NCI-H1417 (cell line): ENCODE data around the gene SPESP1.

Experiments
- DNase-seq, 3 experiments: peaks; one replicate each; lab custom pipeline; 2025; lab: John Stamatoyannopoulos, UW

Gene SPESP1

GRCh38 chr15:68930268-68931022 is at the start of gene SPESP1:
SPESP1 (plus strand) TSS chr15:68930525; CDS start chr15:68930654, 129 bp downstream.
- DNase-seq: peak in 1 of 3 experiments; percentile 47

GRCh38 chr15:68885070-68885469 is 45.3 kb upstream of the SPESP1 start:
- no peak for DNase-seq

DNA sequence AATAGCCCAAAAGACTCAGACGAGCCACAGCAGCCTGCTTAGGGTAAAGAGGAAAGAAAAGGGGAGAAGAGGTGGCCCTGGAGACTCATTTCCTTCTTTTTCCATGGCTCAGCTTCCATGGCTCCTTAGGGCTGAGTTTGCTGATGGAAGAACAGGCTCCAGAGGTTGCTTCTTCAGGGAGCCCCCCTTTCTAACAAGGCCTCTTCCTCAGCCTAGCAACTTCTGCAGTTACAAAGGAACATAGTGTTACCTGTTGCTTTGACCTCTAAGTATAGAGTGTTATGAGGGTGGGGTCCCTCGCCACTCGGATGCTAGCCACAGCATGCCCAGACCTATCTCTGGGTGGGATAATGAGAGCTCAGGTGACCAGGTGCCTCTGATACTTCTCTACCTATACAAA is 43.2 kb upstream of the SPESP1 start:
- no peak for DNase-seq

- DNase-seq: no peak
Observed at GRCh38 chr15:68887819-68888218, 42.5 kb upstream of the SPESP1 start.

DNA sequence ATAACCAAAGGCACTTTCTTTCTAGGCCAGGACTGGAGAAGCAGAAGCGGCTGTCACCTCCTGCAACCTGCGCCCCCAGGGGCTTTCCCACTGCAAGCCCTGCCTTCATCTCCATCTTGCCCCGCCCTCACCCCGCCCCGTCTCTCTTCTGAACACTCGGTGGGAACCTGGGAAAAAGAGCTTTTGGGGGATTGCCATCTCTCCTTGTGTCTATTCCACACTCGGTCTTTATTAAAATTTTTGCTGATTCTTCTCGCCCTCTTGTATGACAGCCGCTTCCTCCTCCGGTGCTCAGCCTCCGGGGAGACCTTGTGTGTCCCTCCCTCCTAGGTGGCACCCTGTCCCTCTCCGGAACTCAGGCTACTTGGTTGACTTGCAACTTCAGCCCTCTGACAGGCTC is 41.9 kb upstream of the SPESP1 start:
- no peak for DNase-seq

DNA sequence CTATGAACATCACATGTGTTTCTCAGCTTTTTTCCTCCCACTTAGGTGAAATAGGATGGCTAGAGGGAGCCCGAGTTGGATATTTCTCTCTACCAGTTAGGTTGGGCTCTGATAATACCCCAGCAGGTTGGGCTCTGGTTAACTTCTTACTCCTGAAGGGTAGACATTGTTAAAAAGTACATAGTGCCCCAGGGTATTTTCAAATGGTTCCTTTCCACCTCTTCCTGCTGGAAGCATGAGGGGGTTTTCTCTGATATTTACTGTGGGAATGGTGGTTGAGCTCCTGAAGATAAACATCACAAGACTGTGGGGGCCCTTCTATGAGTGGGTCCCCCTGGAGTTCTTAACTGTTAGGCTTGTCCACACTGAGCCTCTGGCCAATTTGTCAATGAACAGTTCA is 36.1 kb upstream of the SPESP1 start:
- no peak for DNase-seq

- DNase-seq: no peak
Observed at GRCh38 chr15:68896178-68896577, 34.1 kb upstream of the SPESP1 start.

- peak in 1 of 3 experiments; percentile 49 for DNase-seq
Observed at GRCh38 chr15:68897016-68897415, 33.3 kb upstream of the SPESP1 start.

- DNase-seq: no peak
Observed at GRCh38 chr15:68900027-68900426, 30.3 kb upstream of the SPESP1 start.

GRCh38 chr15:68907396-68907923 is 22.9 kb upstream of the SPESP1 start:
- no peak for DNase-seq

DNA sequence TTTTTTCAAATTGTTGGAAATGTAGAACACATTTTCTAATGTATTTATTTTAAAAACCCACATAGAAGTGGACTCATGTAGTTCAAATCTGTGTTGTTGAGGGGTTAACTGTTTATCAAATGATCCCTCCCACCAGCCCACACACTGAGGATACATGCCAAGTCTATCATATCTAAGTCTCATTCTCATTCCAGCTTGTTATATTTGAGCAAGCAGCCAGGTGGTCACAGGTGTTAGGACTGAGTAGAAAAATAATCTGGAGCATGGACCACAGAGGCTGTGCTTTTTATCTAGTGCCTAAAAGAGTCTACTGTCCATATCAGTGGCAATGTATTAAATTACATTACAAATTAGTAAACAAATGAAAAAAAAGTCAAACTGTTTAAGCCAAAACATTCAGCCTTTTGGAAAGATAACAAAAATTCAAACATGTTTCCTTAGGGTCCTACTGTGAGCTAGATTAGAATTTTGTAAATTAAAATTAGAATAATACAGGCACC is 20.7 kb upstream of the SPESP1 start:
- peak in 1 of 3 experiments; percentile 24 for DNase-seq

DNA sequence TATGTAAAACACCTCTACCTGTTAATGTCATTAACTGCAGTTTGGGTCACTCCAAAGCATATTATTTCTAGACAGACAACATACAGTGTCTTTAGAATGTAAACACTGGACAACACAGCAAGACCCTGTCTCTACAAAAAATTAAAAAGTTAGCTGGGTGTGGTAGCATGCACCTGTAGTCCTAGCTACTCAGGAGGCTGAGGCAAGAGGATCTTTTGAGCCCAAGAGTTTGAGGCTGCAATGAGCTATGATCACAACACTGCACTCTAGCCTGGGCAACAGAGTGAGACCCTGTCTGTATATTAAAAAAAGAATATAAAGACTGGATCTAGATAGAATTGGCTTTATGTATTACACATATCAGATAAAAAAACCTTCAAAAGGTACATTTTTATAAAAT is 20.0 kb upstream of the SPESP1 start:
- DNase-seq: no peak

DNA sequence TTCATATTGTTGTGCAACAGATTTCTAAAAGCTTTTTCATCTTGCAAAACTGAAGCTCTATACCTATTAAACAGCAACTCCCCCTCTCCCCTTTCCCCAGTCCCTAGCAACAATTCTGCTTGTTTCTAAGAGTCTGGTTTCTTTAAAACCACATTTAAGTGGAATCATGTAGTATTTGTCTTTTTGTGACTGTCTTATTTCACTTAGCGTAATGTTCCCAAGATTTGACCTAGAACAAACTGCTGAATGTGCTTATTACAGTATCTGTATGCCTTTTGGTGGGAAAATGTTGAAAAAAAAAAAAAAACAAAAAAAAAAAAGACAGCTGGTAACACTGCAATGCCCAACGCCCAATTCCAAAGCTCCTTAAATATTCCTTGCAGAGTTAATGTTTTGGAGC is 19.5 kb upstream of the SPESP1 start:
- DNase-seq: no peak

DNA sequence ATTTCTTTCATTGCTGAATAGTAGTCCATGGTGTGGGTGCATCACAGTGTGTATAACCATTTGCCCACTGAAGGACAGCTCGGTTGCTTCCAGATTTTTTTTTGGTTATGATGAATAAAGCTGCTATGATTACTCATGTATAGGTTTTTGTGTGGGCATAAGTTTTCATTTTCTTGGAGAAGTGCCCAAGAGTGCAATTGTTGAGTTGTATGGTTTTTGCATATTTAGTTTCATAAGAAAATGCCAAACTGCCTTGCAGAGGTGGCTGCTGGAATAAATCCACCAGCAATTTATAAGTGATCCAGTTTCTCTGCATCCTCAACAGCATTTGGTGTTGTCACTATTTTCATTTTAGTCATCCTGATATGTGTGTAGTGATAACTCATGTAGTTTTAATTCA is 8.4 kb upstream of the SPESP1 start:
- no peak for DNase-seq

- DNase-seq: peak; percentile 84 to 89 (median 87)
Observed at GRCh38 chr15:68924866-68925560, 5.3 kb upstream of the SPESP1 start.

- DNase-seq: no peak
Observed at GRCh38 chr15:68933001-68933400, 2.7 kb downstream of the SPESP1 start.

- peak in 1 of 3 experiments; percentile 22 for DNase-seq
Observed at GRCh38 chr15:68934341-68934740, 4.0 kb downstream of the SPESP1 start.

DNA sequence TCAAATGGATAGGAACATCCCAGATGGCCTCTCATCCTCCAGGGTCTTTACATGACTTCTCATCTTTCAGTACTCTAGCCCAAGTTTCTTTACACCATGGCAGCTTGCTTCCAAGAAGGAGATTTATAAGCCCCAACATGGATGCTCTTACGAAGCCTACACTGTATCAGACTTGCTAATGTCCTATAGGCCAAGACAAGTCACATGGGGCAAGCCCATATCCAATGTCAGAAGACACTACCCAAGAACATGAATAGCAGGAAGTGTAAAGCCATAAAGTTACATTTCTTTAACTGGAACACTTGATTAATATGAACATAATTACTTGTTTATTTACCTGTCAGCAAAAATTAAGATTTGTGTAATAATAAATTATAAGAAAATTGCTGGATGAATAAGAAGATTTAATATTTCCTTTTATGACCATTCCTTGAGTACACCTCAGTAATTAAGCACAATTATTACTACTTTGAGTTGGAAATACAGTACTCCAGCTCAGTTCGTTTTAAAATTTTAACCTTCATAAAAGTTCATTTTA is 5.1 kb downstream of the SPESP1 start:
- DNase-seq: no peak

GRCh38 chr15:68939501-68939900 is 9.2 kb downstream of the SPESP1 start:
- peak in 1 of 3 experiments; percentile 13 for DNase-seq

- DNase-seq: no peak
Observed at GRCh38 chr15:68951813-68952212, 21.5 kb downstream of the SPESP1 start.

DNA sequence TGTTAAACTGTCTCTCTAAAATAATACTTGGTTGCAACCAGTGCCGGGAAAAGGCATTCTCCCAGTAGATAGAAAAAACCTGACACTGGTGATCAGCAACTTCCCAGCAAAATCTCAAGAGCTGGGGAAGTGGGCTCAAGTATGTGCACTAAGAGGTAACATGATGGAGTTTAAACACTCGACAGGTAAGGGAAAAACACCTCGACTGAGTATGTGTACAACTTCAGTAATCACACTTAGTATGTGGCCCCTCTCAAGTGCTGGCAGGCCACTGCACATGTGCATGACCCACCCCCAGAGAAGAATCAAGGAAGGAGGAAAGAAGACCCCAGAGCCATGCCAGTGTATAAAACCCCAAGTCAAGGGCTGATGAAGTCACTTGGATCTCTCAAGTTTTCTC is 27.4 kb downstream of the SPESP1 start:
- peak in 1 of 3 experiments; percentile 50 for DNase-seq

GRCh38 chr15:68958597-68958996 is 28.3 kb downstream of the SPESP1 start:
- DNase-seq: no peak

DNA sequence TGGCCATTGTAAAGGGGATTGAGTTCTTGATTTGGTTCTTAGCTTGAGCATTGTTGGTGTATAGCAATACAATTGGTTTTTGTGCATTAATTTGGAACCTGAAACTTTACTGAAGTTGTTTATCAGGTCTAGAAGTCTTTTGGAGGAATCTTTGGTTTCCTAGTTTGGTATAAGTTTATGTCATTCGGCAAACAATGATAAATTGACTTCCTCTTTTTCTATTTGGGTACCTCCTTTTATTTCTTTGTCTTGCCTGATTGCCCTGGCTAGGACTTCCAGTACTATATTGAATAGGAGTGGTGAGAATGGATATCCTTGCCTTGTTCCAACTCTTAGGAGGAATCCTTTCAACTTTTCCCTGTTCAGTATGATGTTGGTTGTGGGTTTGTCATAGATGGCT is 32.1 kb downstream of the SPESP1 start:
- no peak for DNase-seq
